ENCODE measurements around the gene RINL. TPM values are rescaled to one million over a fixed set of nuclear protein-coding genes. Genes with fewer than 3 reads are reported as not detected.
"Not testable (repeated sequence)": the region's sequence is repeated elsewhere in the genome, so short reads cannot be mapped to it uniquely, and the experiment has no call there.

RINL gene
- total RNA-seq, 2 donors from 2014 or later, result 3.2 to 3.4 TPM

GRCh38 chr19:38841180-38841766 lies 36.8 kb downstream of the RINL start:
- DNase-seq (no peak), ATAC-seq (no peak)
- intact Hi-C loops (cut with DNase I, micrococcal nuclease), result no loop called here

DNA sequence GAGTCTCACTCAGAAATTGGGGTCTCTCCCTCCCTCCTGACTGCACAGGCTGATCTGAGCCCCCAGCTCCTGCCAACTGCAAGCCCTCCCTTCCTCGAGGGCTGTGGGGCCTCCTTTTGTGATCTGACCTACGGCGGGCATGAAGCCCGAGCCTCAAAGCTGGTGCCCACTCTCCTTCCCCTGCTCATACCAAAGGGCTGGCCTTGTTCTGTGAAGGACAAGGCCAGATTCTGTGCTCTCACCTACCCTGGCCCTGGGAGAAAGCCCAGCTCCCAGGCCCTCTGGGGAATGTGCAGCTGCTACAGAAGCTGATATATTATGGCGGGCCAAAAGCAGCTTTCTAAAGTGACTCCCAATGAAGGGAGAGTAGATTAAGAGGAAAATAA lies 37.5 kb downstream of the RINL start:
- DNase-seq, result no peak
- no peak for ATAC-seq
- intact Hi-C loops (cut with DNase I, micrococcal nuclease), result no loop called here

- ATAC-seq (no peak), DNase-seq (no peak)
- intact Hi-C loops (cut with DNase I, micrococcal nuclease), result no loop called here
These were observed 38.1 kb downstream of the RINL start for GRCh38 chr19:38839816-38840582.

GRCh38 chr19:38838986-38839761 lies 38.9 kb downstream of the RINL start:
- no peak for DNase-seq
- ATAC-seq, result no peak
- intact Hi-C loops (cut with DNase I, micrococcal nuclease), result no loop called here

GRCh38 chr19:38838208-38838985 lies 39.7 kb downstream of the RINL start:
- ATAC-seq, result peak; percentile 14
- DNase-seq, result no peak
- intact Hi-C loops (cut with DNase I, micrococcal nuclease), result no loop called here

- intact Hi-C loops (cut with DNase I, micrococcal nuclease), result no loop called here
- no peak for ATAC-seq
These were observed 40.4 kb downstream of the RINL start for GRCh38 chr19:38837656-38838121.

GRCh38 chr19:38836983-38837626 lies 41.0 kb downstream of the RINL start:
- no peak for DNase-seq
- ATAC-seq, result no peak
- intact Hi-C loops (cut with DNase I, micrococcal nuclease), result no loop called here

More at GRCh38 chr19:38837656-38838121, 40.4 kb downstream of the RINL start:
- DNase-seq, result no peak

DNA sequence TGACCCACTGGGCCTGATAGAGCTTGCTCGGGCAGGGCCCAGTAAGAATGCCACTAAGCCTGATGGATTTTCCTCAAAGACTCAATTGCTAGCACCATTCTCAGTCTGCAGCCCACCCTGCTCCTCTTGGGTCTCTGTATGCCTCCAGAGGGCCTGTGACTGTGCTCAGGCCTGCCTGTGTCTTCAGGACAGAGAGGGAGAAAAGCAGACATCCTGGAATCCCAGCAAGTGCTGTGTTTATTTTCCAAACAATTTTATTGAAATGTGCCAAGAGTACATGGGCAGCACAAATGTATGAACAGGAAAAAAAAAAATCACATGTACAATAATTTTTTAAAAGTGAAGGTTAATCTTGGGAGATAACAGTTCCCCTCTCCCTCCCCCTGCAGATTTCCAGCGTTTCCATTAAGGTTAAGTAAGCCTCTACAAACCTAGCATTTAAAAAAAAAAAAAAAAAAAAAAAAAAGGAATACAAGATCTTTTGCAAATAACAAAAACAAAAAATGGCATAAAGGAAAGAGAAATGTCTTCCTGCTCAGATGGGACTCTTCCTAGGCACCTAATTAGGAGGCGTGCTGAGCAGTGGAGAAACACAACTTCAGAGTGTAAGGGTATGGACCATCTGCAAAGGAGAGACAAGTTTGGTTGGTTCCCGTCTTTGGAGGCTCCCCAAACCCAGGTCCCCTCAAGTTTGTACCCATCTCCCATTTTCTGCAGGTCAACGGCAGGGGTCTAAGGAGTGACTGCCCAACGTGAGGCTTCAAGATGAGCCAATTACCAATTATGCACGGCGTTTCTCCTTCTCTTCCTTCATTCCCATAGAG lies 41.7 kb downstream of the RINL start:
- intact Hi-C loops (cut with DNase I, micrococcal nuclease), result no loop called here
- ATAC-seq (no peak), DNase-seq (no peak)

DNA sequence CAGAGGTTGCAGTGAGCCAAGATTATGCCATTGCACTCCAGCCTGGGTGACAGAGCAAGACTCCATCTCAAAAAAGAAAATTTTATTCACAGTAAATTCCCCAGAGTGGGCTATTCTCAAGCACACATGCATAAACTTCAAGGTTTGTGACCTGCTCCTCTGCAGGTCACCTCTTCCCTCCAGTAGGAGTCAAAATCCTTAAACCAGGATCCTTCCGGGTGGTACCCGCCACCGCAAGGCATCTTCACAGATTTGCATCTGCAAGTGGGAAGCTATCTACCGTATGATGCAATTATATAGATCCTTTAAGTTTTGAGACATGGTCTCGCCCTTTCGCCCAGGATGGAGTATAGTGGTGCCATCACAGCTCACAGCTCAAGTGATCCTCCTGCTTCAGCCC lies 43.5 kb downstream of the RINL start:
- intact Hi-C loops (cut with DNase I, micrococcal nuclease), result no loop called here
- DNase-seq (no peak), ATAC-seq (no peak)

- ATAC-seq, result no peak
- DNase-seq, result no peak
- intact Hi-C loops (cut with DNase I, micrococcal nuclease), result no loop called here
These were observed 44.0 kb downstream of the RINL start for GRCh38 chr19:38834104-38834490.

DNA sequence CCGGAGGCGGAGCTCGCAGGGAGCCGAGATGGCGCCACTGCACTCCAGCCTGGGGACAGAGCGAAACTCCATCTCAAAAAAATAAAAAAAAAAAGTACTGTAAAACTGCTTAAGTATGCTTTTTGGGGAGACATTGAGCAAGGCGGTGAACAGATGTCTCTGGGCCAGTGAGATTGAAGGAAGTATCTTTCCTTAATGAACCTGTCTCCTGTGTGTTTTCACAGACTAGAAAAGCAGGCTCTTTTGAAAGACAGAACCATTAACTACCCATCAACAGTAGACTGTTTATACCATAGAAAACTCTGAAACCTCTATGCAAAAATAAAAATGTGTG lies 45.0 kb downstream of the RINL start:
- ATAC-seq (no peak), DNase-seq (no peak)
- intact Hi-C loops (cut with DNase I, micrococcal nuclease), result no loop called here

DNA sequence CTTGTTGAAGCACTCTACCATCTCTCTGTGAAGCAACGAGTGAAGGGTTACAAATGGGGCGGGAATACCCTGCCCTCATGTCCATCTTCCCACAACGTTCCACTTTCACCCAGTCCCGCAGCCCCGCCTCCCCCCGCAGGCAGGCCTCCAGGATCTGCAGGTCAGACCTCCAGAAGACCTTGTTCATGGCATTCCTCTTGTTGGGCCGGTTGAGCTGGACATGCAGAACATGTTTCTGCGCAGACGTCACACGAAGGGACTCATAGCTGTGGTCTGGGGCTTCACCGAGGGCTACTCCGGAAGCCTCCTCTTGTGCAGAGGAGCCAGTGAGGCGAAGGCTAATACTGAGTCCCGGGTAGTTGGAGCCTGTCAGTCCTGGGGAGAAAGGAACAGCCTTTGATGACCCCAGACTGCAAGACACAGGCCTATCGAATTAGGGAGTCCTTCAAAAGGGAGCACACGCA lies 46.9 kb downstream of the RINL start:
- ATAC-seq (peak; percentile 61), DNase-seq (peak; percentile 82 to 84)
- intact Hi-C loops (cut with DNase I, micrococcal nuclease), result no loop called here

DNA sequence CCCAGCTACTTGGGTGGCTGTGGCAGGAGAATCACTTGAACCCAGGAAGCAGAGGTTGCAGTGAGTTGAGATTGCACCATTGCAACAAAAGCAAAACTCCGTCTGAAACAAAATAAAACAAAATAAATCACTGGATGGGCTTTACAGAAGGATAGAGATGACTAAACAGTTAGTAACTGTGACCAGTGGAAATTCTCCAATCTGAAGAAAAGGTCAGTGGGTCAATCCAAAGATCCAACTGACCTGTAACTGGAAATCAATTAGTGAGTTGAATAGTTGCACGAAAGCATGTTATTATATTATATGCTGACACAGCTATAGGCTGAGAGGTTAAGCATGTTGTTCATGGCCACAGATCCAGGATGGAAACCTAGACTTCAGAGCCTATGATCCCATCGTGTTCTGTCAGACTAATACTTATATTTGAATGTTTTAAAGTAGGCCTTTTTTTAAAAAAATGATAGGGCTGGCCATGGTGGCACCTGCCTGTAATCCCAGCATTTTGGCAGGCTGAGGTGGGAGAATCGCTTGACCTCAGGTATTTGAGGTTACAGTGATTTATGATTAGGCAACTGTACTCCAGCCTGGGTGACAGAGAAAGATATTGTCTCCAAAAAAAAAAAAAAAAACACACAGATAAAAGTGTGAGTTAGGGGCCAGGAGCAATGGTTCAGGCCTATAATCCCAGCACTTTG lies 47.9 kb downstream of the RINL start:
- intact Hi-C loops (cut with DNase I, micrococcal nuclease), result no loop called here
- ATAC-seq, result no peak

GRCh38 chr19:38829203-38829602 lies 48.9 kb downstream of the RINL start:
- intact Hi-C loops (cut with DNase I, micrococcal nuclease); DNase-seq; ATAC-seq: not testable (repeated sequence)

More for the DNA sequence above, 47.9 kb downstream of the RINL start:
- DNase-seq, result no peak

DNA sequence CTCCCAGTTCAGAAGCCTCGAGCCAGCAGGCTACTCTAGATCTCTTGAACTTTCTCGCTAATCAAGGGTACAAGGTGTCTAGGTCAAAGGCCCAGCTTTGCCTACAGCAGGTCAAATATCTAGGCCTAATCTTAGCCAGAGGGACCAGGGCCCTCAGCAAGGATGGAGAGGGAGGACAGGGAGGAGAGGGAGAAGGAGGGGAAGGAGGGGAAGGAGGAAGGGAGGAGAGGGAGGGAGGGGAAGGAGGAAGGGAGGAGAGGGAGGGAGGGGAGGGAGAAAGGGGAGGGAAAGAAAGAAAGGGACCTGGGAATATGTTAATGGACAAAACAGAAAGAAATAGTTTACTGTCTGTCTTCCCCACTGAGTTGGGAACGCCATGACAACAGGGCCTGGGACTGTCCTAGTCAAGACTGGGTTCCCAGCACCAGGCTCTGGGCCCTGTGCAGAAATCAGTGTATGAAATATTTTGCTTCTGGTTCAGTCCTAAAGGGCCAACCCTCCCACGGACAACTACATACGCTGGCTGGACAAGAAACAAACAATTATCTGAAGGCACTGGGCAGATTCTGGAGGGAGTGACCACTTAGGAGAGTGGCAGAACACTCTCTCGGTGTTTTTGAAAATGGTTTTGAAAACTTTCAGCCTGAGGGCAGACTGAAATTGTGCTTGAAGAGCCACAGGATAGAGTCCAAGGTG lies 51.1 kb downstream of the RINL start:
- no peak for ATAC-seq
- no peak for DNase-seq

GRCh38 chr19:38825936-38826335 lies 52.1 kb downstream of the RINL start:
- ATAC-seq; intact Hi-C loops (cut with DNase I, micrococcal nuclease); DNase-seq: not testable (repeated sequence)

More for the DNA sequence above, 51.1 kb downstream of the RINL start:
- intact Hi-C loops (cut with DNase I, micrococcal nuclease), result no loop called here
